ENCODE data around the gene ZMYND8. TPM values are rescaled to one million over a fixed set of nuclear protein-coding genes. Genes with fewer than 3 reads are reported as not detected.

The ZMYND8 gene
- total and polyA plus RNA-seq, 2 of the 4 experiments (the other 2 are of a cell fraction): 24.0 to 28.2 TPM

DNA sequence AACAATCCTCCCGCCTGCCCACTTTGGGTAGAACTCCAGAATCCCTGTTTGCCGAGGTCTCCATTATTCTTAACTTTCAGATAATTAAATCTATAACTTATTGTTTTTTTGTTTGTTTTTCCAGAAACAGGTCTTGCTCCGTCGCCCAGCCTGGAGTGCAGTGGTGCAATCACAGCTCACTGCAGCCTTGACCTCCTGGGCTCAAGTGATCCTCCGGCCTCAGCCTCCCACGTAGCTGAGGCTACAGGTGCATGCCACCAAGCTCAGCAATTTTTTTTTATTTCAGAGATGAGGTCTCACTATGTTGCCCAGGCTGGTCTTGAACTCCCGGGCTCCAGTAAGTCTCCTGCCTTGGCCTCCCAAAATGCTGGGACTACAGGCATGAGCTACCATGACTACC lies 28.8 kb downstream of the ZMYND8 start:
- no peak overlapping the region for H3K18ac ChIP-seq (ENCODE audit: low read depth, low read length)
- peaks cover 20% of the 10 kb centered on the region for H3K9me1 ChIP-seq (ENCODE audit: insufficient read depth, low read length)
- peaks cover 3% of the 10 kb centered on the region for H3K36me3 ChIP-seq (ENCODE audit: control insufficient read depth, insufficient read depth, low read length)
- H2BK20ac ChIP-seq (ENCODE audit: low read depth, low read length): no peak overlapping the region
- no peak overlapping the region for H4K8ac ChIP-seq (ENCODE audit: low read depth in 2 of 2, low read length in 2 of 2)
- intact Hi-C loops (cut with micrococcal nuclease) (no loop called here), dilution Hi-C loops (cut with HindIII; ENCODE audit: low sequenced_read_pairs, unreplicated experiment) (no loop called here), in situ Hi-C loops (cut with MboI; ENCODE audit: low sequenced_read_pairs) (no loop called here)
- no peaks in the 10 kb centered on the region for H4K20me1 ChIP-seq (ENCODE audit: insufficient read depth, low read length)
- ChIA-PET CTCF (interaction anchor here (0.7 kb wide), 1 partner anchor 11 kb away, joined by 5 read pairs; no protein-coding TSS in a partner anchor), POLR2A (ENCODE audit: unreplicated experiment) (no interaction called here)
- H3K4me2 ChIP-seq (ENCODE audit: low read depth, low read length): no peak overlapping the region
- ATAC-seq (ENCODE audit: low read depth) (no peak), DNase-seq (no peak)
- WGBS, 2 experiments (ENCODE audit: extremely low coverage in 2 of 2, insufficient read length in 1 of 2): 93% methylated on average over 3 of the region's 7 CpGs; no CpG with 5 or more reads in 1 of the 2 experiments
- no peak for TF ChIP-seq BHLHE40 (IDR thresholded peaks at IDR 0.05; ENCODE audit: low read depth, low read length)
- no peak for TF ChIP-seq POLR2A (IDR thresholded peaks at IDR 0.05; ENCODE audit: low read depth, low read length)
- no peak overlapping the region for H3K4ac ChIP-seq (ENCODE audit: low read depth, low read length)
- peaks cover 35 to 81% of the 10 kb centered on the region in 2 experiments for H3K79me1 ChIP-seq (ENCODE audit: low read depth in 1 of 2, low read length in 2 of 2)
- no peak overlapping the region for H3K4me3 ChIP-seq (ENCODE audit: insufficient read depth, low read depth, low read length)
- H3K4me1 ChIP-seq (ENCODE audit: control insufficient read depth, insufficient read depth, low read length): peaks cover 9% of the 10 kb centered on the region
- H2AFZ ChIP-seq (replicated peaks; ENCODE audit: low read length, poor library complexity): no peak overlapping the region
- H3K9ac ChIP-seq (ENCODE audit: low read depth, low read length): no peak overlapping the region
- 0 out of 2 replicates have a peak overlapping the region, but pooled peaks have one; percentile 24 for H2BK120ac ChIP-seq (ENCODE audit: low read depth, low read length)
- no peak overlapping the region for H2BK15ac ChIP-seq (ENCODE audit: low read depth, low read length)
- H4K5ac ChIP-seq (ENCODE audit: low read depth, low read length): no peak overlapping the region
- H3K23ac ChIP-seq (ENCODE audit: low read depth, low read length): no peak overlapping the region
- no peak overlapping the region for H2AK9ac ChIP-seq (replicated peaks; ENCODE audit: low read depth, low read length, poor library complexity)
- H3K14ac ChIP-seq (replicated peaks; ENCODE audit: low read depth, low read length): no peak overlapping the region
- no TSS peak for BruUV-seq (replicated peaks)
- no peaks in the 10 kb centered on the region for H3K27me3 ChIP-seq (ENCODE audit: control insufficient read depth, insufficient read depth, low read length)
- H3K27ac ChIP-seq (ENCODE audit: insufficient read depth, low read length): no peak overlapping the region
- H3K56ac ChIP-seq (ENCODE audit: extremely low read depth, insufficient read depth, low read length): no peak overlapping the region
- no peak overlapping the region for H4K91ac ChIP-seq (ENCODE audit: insufficient read depth, low read depth, low read length)
- no peaks in the 10 kb centered on the region for H3K9me3 ChIP-seq (ENCODE audit: control insufficient read depth, insufficient read depth, low read length)
- no peak overlapping the region for H2AK5ac ChIP-seq (ENCODE audit: low read depth, low read length)
- no peak overlapping the region for H2BK5ac ChIP-seq (ENCODE audit: low read depth, low read length, poor library complexity, severe bottlenecking)

Data from IMR-90 (cell line).